Measurements from ENCODE around the gene ZFYVE28.

DNA sequence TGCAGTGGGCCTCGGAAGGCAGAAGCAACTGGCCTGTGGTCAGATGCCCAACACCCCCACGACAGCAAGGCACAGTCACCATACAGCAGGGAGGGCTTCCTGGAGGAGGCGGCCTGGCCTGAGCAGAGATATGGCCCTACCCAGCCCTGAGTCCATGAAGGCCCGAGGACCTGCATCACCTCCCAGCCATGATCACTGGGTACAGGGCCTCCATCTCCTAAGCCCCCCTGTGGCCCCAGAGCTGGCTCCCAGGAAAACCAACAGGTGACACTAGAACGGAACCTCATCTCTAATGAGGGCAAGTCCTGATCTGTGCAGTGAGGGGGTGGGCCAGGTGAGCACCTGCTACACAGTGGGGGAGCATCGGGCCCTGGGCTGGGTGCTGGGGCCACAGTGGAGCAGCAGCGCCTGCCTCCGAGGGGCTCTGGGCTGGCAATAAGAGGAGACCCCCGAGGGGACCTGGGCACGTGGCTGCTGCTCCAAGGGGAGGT lies 130.3 kb downstream of the ZFYVE28 start:
- TF ChIP-seq, protein P1, sequence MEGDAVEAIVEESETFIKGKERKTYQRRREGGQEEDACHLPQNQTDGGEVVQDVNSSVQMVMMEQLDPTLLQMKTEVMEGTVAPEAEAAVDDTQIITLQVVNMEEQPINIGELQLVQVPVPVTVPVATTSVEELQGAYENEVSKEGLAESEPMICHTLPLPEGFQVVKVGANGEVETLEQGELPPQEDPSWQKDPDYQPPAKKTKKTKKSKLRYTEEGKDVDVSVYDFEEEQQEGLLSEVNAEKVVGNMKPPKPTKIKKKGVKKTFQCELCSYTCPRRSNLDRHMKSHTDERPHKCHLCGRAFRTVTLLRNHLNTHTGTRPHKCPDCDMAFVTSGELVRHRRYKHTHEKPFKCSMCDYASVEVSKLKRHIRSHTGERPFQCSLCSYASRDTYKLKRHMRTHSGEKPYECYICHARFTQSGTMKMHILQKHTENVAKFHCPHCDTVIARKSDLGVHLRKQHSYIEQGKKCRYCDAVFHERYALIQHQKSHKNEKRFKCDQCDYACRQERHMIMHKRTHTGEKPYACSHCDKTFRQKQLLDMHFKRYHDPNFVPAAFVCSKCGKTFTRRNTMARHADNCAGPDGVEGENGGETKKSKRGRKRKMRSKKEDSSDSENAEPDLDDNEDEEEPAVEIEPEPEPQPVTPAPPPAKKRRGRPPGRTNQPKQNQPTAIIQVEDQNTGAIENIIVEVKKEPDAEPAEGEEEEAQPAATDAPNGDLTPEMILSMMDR (IDR thresholded peaks at IDR 0.05 in 2 of 3, conservative IDR thresholded peaks at IDR 0.05 in 1 of 3; ENCODE audit: control insufficient read depth in 2 of 3, extremely low read depth in 1 of 3, insufficient read depth in 1 of 3, low read depth in 3 of 3, low read length in 3 of 3): no peak
- no peak for TF ChIP-seq EZH2 (IDR thresholded peaks at IDR 0.05; ENCODE audit: borderline replicate concordance, control insufficient read depth, low read depth, low read length)
- TF ChIP-seq SIN3A (IDR thresholded peaks at IDR 0.05; ENCODE audit: low read depth, low read length): no peak
- TF ChIP-seq, protein P2, sequence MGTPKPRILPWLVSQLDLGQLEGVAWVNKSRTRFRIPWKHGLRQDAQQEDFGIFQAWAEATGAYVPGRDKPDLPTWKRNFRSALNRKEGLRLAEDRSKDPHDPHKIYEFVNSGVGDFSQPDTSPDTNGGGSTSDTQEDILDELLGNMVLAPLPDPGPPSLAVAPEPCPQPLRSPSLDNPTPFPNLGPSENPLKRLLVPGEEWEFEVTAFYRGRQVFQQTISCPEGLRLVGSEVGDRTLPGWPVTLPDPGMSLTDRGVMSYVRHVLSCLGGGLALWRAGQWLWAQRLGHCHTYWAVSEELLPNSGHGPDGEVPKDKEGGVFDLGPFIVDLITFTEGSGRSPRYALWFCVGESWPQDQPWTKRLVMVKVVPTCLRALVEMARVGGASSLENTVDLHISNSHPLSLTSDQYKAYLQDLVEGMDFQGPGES (IDR thresholded peaks at IDR 0.05): no peak
- no peak for TF ChIP-seq JUND (IDR thresholded peaks at IDR 0.05; ENCODE audit: low read depth, low read length)
- TF ChIP-seq, protein P3, sequence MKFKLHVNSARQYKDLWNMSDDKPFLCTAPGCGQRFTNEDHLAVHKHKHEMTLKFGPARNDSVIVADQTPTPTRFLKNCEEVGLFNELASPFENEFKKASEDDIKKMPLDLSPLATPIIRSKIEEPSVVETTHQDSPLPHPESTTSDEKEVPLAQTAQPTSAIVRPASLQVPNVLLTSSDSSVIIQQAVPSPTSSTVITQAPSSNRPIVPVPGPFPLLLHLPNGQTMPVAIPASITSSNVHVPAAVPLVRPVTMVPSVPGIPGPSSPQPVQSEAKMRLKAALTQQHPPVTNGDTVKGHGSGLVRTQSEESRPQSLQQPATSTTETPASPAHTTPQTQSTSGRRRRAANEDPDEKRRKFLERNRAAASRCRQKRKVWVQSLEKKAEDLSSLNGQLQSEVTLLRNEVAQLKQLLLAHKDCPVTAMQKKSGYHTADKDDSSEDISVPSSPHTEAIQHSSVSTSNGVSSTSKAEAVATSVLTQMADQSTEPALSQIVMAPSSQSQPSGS (IDR thresholded peaks at IDR 0.05; ENCODE audit: low read length): no peak

Measured in GM12878 (cell line).